GM18909 (cell line): Measurements from ENCODE around the gene FILIP1.

Source experiments
- ATAC-seq: cut with Tn5 transposase; IDR thresholded peaks from one replicate; pipeline ENCODE4 v1.9.1; 2021; ENCODE audit warnings: mild to moderate bottlenecking; ENCODE audit not compliant: unreplicated experiment, poor library complexity

FILIP1 gene

GRCh38 chr6:75307364-75308004, 186.1 kb downstream of the FILIP1 start:
- ATAC-seq: no peak

GRCh38 chr6:75306064-75306463, 187.5 kb downstream of the FILIP1 start:
- no peak for ATAC-seq

GRCh38 chr6:75305573-75305972, 188.0 kb downstream of the FILIP1 start:
- no peak for ATAC-seq

GRCh38 chr6:75302280-75302679, 191.3 kb downstream of the FILIP1 start:
- no peak for ATAC-seq

GRCh38 chr6:75301537-75301936, 192.1 kb downstream of the FILIP1 start:
- no peak for ATAC-seq

- ATAC-seq: no peak
These were observed 192.5 kb downstream of the FILIP1 start for GRCh38 chr6:75301088-75301487.

GRCh38 chr6:75300531-75300855, 193.1 kb downstream of the FILIP1 start:
- ATAC-seq: no peak

- no peak for ATAC-seq
These were observed 193.6 kb downstream of the FILIP1 start for GRCh38 chr6:75299801-75300530.

- peak; percentile 80 for ATAC-seq
These were observed 196.5 kb downstream of the FILIP1 start for GRCh38 chr6:75296811-75297779.

- ATAC-seq: no peak
These were observed 201.0 kb downstream of the FILIP1 start for GRCh38 chr6:75292555-75292954.

- no peak for ATAC-seq
These were observed 201.9 kb downstream of the FILIP1 start for GRCh38 chr6:75291744-75292143.

- ATAC-seq: no peak
These were observed 202.3 kb downstream of the FILIP1 start for GRCh38 chr6:75291331-75291730.

- no peak for ATAC-seq
These were observed 203.3 kb downstream of the FILIP1 start for GRCh38 chr6:75290136-75290945.

GRCh38 chr6:75288023-75288422, 205.6 kb downstream of the FILIP1 start:
- ATAC-seq: no peak

- ATAC-seq: no peak
These were observed 206.2 kb downstream of the FILIP1 start for GRCh38 chr6:75287424-75287823.

GRCh38 chr6:75286955-75287354, 206.6 kb downstream of the FILIP1 start:
- ATAC-seq: no peak

- peak; percentile 11 for ATAC-seq
These were observed 208.3 kb downstream of the FILIP1 start for GRCh38 chr6:75285283-75285639.

- ATAC-seq: peak; percentile 90
These were observed 208.8 kb downstream of the FILIP1 start, which contains the start of gene TMEM30A for GRCh38 chr6:75284632-75285282. TMEM30A (minus strand) TSS chr6:75284792; CDS start chr6:75284638, 154 bp downstream.

- ATAC-seq: peak; percentile 25
These were observed 209.5 kb downstream of the FILIP1 start for GRCh38 chr6:75283907-75284631.
